Suprapubic skin (tissue), 3 donors: ENCODE measurements around the gene IFNA8.

ENCODE experiments used
- CTCF ChIP-seq, 2 donors: fragments of 200-600 bp in 1 of 2; fragments of 450-650 bp in 1 of 2; sonication (generic) in 1 of 2; IDR thresholded peaks; one replicate each; pipeline ENCODE4 v1.5.1; 2016 to 2019; ENCODE audit warnings: antibody characterized with exemption in 2 of 2, mild to moderate bottlenecking in 1 of 2, moderate library complexity in 1 of 2
- POLR2AphosphoS5 ChIP-seq, 3 donors: sonication (generic); formaldehyde crosslinking; IDR thresholded peaks; one replicate each; pipeline ENCODE4 v1.6.1; 2017; ENCODE audit warnings: antibody characterized with exemption in 3 of 3

GRCh38 chr9:21392270-21392669, 16.6 kb upstream of the IFNA8 start:
- TF ChIP-seq POLR2AphosphoS5 (IDR thresholded peaks at IDR 0.05) (no peak), CTCF (IDR thresholded peaks at IDR 0.05) (peak in 1 of 2 donors; percentile 23)
